Activated CD4-positive, alpha-beta T cell treated with anti-CD3 and anti-CD28 coated beads, Interleukin-2, amount 10 ng/mL, durations not matched to agents 24 days and 14 days (primary cell): ENCODE measurements around the gene TRMT5. TPM values are rescaled to one million over a fixed set of nuclear protein-coding genes. Genes with fewer than 3 reads are reported as not detected.

Experiments
- DNase-seq: peaks from one replicate; pipeline ENCODE4 v3.0.0; 2022
- H3K27ac Mint-ChIP-seq: one replicate; pipeline ENCODE4 v1.8.0; 2022; ENCODE audit warnings: mild to moderate bottlenecking, mixed read lengths
- H3K27me3 Mint-ChIP-seq: one replicate; pipeline ENCODE4 v1.8.0; 2022; ENCODE audit warnings: mixed read lengths
- H3K36me3 Mint-ChIP-seq: one replicate; pipeline ENCODE4 v1.8.0; 2022; ENCODE audit warnings: low read depth, mild to moderate bottlenecking, mixed read lengths
- H3K4me1 Mint-ChIP-seq: one replicate; pipeline ENCODE4 v1.8.0; 2021; ENCODE audit warnings: mixed read lengths
- H3K4me3 Mint-ChIP-seq: one replicate; pipeline ENCODE4 v1.8.0; 2022; ENCODE audit warnings: mild to moderate bottlenecking, moderate library complexity, mixed read lengths
- H3K9me3 Mint-ChIP-seq: one replicate; pipeline ENCODE4 v1.8.0; 2021; ENCODE audit warnings: mixed read lengths
- intact Hi-C: fragments of 100-400 bp; cut with micrococcal nuclease; formaldehyde crosslinking; loops from one replicate; pipeline ENCODE4 v1.15.1; 2023
- total RNA-seq: library from RNA; stranded (reverse); gene quantifications from 2 replicates; pipeline ENCODE4 v1.2.3, GENCODE V29; 2022

The TRMT5 gene
- total RNA-seq, 1 donor from 2014 or later = 16.1 TPM

GRCh38 chr14:60951776-60952435, 29.0 kb downstream of the TRMT5 start:
- Mint-ChIP-seq H3K36me3 (peaks cover 16% of the 10 kb centered on the region), H3K4me3 (no peak overlapping the region), H3K27ac (no peak overlapping the region), H3K9me3 (peaks cover 12% of the 10 kb centered on the region), H3K27me3 (no peaks in the 10 kb centered on the region), H3K4me1 (peaks cover 6% of the 10 kb centered on the region)
- intact Hi-C loops = no loop called here
- no peak for DNase-seq

DNA sequence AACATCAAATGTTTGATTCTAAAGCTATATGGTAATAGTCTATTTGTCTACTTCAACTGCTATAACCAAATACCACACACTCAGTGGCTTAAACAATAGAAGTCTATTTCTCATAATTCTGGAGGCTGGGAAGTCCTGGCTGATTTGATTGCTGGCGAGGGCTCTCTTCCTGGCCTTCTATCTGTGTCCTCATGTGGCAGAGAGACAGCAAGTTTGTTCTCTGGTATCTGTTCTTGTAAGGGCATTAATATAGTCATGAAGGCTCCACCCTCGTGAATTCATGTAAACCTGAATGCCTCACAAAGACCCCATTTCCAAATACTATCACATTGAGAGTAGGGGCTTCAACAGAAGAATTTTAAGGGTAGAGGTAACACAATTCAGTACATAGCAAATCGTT, 34.1 kb downstream of the TRMT5 start:
- no peaks in the 10 kb centered on the region for H3K27me3 Mint-ChIP-seq
- intact Hi-C loops = loop anchor here (1.0 to 5.0 kb wide), 2 partner anchors 87 to 194 kb away; no protein-coding TSS in a partner anchor
- peaks cover 5% of the 10 kb centered on the region for H3K36me3 Mint-ChIP-seq
- H3K4me3 Mint-ChIP-seq = no peak overlapping the region
- no peak for DNase-seq
- no peak overlapping the region for H3K27ac Mint-ChIP-seq
- peaks cover 9% of the 10 kb centered on the region for H3K4me1 Mint-ChIP-seq
- peaks cover 4% of the 10 kb centered on the region for H3K9me3 Mint-ChIP-seq

DNA sequence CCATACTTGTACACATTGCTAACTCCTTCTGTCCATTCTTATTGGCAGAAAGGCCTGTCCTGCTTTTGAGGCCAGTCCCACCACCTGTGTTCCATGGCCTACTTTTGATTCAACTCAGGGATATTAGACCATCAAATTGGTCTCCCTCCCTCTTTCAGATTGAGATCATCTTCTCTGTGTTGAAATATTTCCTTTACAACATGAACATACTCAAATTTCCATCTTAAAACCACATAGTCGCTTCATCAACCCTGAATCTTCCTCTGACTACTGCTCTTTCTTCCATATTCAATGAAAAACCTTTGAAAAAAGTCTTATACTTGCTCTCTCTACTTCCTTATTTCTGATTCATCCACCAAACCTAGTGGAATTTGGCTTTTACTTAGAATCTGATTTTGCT, 34.9 kb downstream of the TRMT5 start:
- Mint-ChIP-seq H3K4me3 (no peak overlapping the region), H3K27ac (peak overlapping the region; percentile 22), H3K4me1 (peaks cover 9% of the 10 kb centered on the region), H3K27me3 (no peaks in the 10 kb centered on the region), H3K9me3 (peaks cover 4% of the 10 kb centered on the region), H3K36me3 (peaks cover 7% of the 10 kb centered on the region)
- no peak for DNase-seq
- intact Hi-C loops = loop anchor here (1.0 to 5.0 kb wide), 2 partner anchors 87 to 194 kb away; no protein-coding TSS in a partner anchor

DNA sequence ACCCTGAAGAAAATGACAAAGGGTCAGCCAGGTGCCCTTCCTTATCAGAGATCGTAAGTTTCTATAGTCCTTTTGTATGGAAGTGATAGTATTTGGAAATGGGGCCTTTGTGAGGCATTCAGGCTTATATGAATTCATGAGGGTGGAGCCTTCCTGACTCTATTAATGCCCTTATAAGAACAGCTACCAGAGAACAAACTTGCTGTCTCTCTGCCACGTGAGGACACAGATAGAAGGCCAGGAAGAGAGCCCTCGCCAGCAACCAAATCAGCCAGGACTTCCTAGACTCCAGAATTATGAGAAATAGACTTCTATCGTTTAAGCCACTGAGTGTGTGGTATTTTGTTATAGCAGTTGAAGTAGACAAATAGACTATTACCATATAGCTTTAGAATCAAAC, 36.7 kb downstream of the TRMT5 start:
- H3K27me3 Mint-ChIP-seq = no peaks in the 10 kb centered on the region
- H3K36me3 Mint-ChIP-seq = peaks cover 7% of the 10 kb centered on the region
- DNase-seq = no peak
- intact Hi-C loops = no loop called here
- H3K9me3 Mint-ChIP-seq = peaks cover 5% of the 10 kb centered on the region
- no peak overlapping the region for H3K4me3 Mint-ChIP-seq
- peaks cover 9% of the 10 kb centered on the region for H3K4me1 Mint-ChIP-seq
- no peak overlapping the region for H3K27ac Mint-ChIP-seq

GRCh38 chr14:60943637-60944032, 37.2 kb downstream of the TRMT5 start:
- intact Hi-C loops = no loop called here
- peaks cover 7% of the 10 kb centered on the region for H3K36me3 Mint-ChIP-seq
- H3K27ac Mint-ChIP-seq = no peak overlapping the region
- peaks cover 9% of the 10 kb centered on the region for H3K4me1 Mint-ChIP-seq
- H3K9me3 Mint-ChIP-seq = peaks cover 8% of the 10 kb centered on the region
- DNase-seq = no peak
- H3K27me3 Mint-ChIP-seq = no peaks in the 10 kb centered on the region
- no peak overlapping the region for H3K4me3 Mint-ChIP-seq

GRCh38 chr14:60935319-60935718, 45.6 kb downstream of the TRMT5 start:
- intact Hi-C loops = no loop called here
- DNase-seq = no peak
- H3K9me3 Mint-ChIP-seq = peaks cover 8% of the 10 kb centered on the region
- H3K36me3 Mint-ChIP-seq = peaks cover 2% of the 10 kb centered on the region
- no peak overlapping the region for H3K27ac Mint-ChIP-seq
- H3K4me3 Mint-ChIP-seq = no peak overlapping the region
- no peaks in the 10 kb centered on the region for H3K27me3 Mint-ChIP-seq
- no peaks in the 10 kb centered on the region for H3K4me1 Mint-ChIP-seq

DNA sequence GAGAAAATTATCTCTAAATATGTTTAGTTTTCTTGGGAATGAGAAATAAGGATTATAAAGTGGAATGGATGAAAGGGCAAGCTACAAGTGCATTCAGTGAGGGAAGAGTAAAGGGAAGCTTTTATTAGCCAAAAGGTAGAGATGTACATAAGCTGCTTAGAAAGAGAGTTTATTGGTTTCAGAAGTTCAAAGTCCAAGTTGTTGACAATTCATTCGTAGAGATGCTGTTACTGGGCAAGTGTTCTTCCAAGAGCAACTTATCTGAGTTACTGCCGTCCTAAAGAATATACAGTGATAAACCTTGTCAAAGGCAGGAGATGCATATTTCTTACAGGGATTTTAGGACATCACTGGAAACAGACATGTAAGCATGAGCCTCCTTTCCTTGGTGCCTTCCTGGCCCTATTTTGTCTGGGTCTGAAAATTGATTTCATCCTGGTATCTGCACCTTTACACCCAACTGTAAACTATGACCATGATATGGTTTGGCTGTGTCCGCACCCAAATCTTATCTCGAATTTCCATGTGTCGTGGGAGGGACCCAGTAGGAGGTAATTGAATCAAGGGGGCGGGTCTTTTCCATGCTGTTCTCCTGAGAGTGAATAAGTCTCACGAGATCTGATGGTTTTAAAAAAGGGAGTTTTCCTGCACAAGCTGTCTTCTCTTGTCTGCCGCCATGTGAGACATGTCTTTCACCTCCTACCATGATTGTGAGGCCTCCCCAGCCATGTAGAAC, 46.8 kb downstream of the TRMT5 start:
- Mint-ChIP-seq H3K4me3 (no peak overlapping the region), H3K4me1 (no peaks in the 10 kb centered on the region), H3K27ac (no peak overlapping the region), H3K36me3 (peaks cover 2% of the 10 kb centered on the region), H3K9me3 (peaks cover 6% of the 10 kb centered on the region), H3K27me3 (no peaks in the 10 kb centered on the region)
- intact Hi-C loops = no loop called here
- DNase-seq = no peak

DNA sequence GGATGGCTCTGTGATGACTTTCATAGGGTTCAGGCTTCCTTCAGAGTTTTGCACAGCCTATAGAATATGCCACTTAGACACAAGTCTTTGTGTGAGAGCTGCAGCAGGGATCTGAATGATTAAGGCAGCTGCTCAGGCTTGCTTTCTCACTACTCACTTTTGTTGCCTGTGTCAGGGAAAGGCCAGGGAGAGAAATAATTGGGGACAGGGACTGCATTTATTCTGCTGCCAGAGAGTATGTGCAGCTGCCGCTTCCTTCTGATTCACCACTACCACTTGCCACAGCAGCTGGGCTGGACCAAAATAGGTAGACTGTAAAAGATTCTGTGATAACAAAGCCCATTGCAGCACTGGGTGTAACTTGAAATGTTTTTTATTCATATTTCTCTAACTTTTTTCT, 49.7 kb downstream of the TRMT5 start:
- intact Hi-C loops = no loop called here
- no peak overlapping the region for H3K27ac Mint-ChIP-seq
- no peak overlapping the region for H3K4me3 Mint-ChIP-seq
- DNase-seq = no peak
- H3K27me3 Mint-ChIP-seq = no peaks in the 10 kb centered on the region
- no peaks in the 10 kb centered on the region for H3K4me1 Mint-ChIP-seq
- peaks cover 4% of the 10 kb centered on the region for H3K9me3 Mint-ChIP-seq
- H3K36me3 Mint-ChIP-seq = peaks cover 2% of the 10 kb centered on the region

DNA sequence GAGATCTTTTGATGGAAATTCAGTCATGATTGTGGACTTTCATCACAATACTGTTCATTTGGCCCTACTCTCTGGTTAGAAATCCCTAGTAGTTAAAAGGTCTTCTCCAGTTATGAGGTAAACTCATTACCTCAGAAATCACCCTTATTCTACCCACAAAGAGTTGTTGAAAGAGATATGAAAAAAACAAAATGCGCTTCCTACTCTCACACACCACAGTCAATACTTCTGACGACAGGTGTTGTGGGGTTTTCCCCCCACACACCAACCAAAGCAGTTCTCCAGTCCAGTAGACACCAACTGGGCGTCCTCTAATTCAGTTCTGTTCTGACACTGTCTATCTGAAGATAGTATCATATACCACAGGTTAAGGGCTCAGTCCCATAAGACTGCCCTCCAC, 54.9 kb downstream of the TRMT5 start:
- peaks cover 5% of the 10 kb centered on the region for H3K4me1 Mint-ChIP-seq
- no peaks in the 10 kb centered on the region for H3K9me3 Mint-ChIP-seq
- H3K27me3 Mint-ChIP-seq = no peaks in the 10 kb centered on the region
- no peak overlapping the region for H3K27ac Mint-ChIP-seq
- intact Hi-C loops = no loop called here
- H3K4me3 Mint-ChIP-seq = no peak overlapping the region
- no peak for DNase-seq
- H3K36me3 Mint-ChIP-seq = no peaks in the 10 kb centered on the region

GRCh38 chr14:60925286-60925685, 55.6 kb downstream of the TRMT5 start:
- Mint-ChIP-seq H3K4me3 (no peak overlapping the region), H3K27ac (no peak overlapping the region), H3K9me3 (no peaks in the 10 kb centered on the region), H3K27me3 (no peaks in the 10 kb centered on the region), H3K4me1 (peaks cover 5% of the 10 kb centered on the region), H3K36me3 (no peaks in the 10 kb centered on the region)
- no peak for DNase-seq
- intact Hi-C loops = no loop called here

DNA sequence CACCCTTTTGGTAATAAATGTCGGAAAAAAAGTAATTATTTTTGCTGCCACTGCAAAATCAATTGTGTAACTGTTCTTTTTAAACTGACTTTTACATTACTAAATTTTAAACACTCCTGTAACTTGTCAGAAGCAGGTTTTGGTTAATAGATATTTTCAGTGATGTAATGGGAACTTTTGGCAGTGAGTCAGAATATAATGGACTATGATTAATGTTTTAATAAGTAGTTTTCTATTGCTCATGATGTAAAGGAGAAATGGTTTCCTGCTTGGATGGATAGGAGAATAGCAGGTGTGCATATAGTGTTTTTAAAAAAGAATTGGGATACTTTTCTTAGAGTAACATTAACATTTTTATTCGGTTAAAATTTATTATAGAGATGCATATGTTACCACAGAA, 58.8 kb downstream of the TRMT5 start:
- Mint-ChIP-seq H3K4me3 (no peak overlapping the region), H3K27me3 (no peaks in the 10 kb centered on the region), H3K36me3 (no peaks in the 10 kb centered on the region), H3K9me3 (no peaks in the 10 kb centered on the region), H3K4me1 (peaks cover 5% of the 10 kb centered on the region), H3K27ac (no peak overlapping the region)
- no peak for DNase-seq
- intact Hi-C loops = no loop called here

Other genes with a start within 250 kb of the TRMT5 start
- 42.6 and 45.0 TPM in 2 replicates for gene MNAT1, start 246.3 kb downstream of the TRMT5 start, total RNA-seq
- 4.7 and 5.9 TPM in 2 replicates for gene SLC38A6, start 166 bp upstream of the TRMT5 start, total RNA-seq